ENCODE results near the gene WWTR1. TPM values are rescaled to one million over a fixed set of nuclear protein-coding genes. Genes with fewer than 3 reads are reported as not detected.

Gene WWTR1
- total and polyA plus RNA-seq, 2 of the 4 experiments (the other 2 are of a cell fraction), result 38.9 to 65.3 TPM

- peak overlapping the region; percentile 9 for H3K4me2 ChIP-seq (ENCODE audit: low read depth, low read length)
- TF ChIP-seq MAFK (IDR thresholded peaks at IDR 0.05; ENCODE audit: low read depth, low read length) (peak; percentile 79), RCOR1 (IDR thresholded peaks at IDR 0.05; ENCODE audit: insufficient replicate concordance, low read length) (peak; percentile 42), CTCF (conservative IDR thresholded peaks at IDR 0.05; ENCODE audit: low read depth, low read length) (no peak), ELK1 (IDR thresholded peaks at IDR 0.05; ENCODE audit: borderline replicate concordance, low read depth, low read length) (no peak), RFX5 (IDR thresholded peaks at IDR 0.05; ENCODE audit: low read depth, low read length) (no peak), POLR2A (IDR thresholded peaks at IDR 0.05; ENCODE audit: low read depth, low read length) (no peak; the same call in 1 of the 2 replicates), NFE2L2 (IDR thresholded peaks at IDR 0.05; ENCODE audit: low read depth, low read length) (no peak), SMC3 (IDR thresholded peaks at IDR 0.05; ENCODE audit: low read depth, low read length) (no peak), RAD21 (IDR thresholded peaks at IDR 0.05; ENCODE audit: low read length) (no peak), MXI1 (IDR thresholded peaks at IDR 0.05; ENCODE audit: borderline replicate concordance, low read depth, low read length) (0 out of 2 replicates have a peak, but pooled peaks have one; percentile 39), FOS (IDR thresholded peaks at IDR 0.05; ENCODE audit: low read depth, low read length) (peak; percentile 52; the same call in 1 of the 2 replicates), CEBPB (IDR thresholded peaks at IDR 0.05; ENCODE audit: low read depth, low read length) (no peak), BHLHE40 (IDR thresholded peaks at IDR 0.05; ENCODE audit: low read depth, low read length) (0 out of 2 replicates have a peak, but pooled peaks have one; percentile 15), CHD1 (IDR thresholded peaks at IDR 0.05; ENCODE audit: low read depth, low read length) (no peak), MAZ (IDR thresholded peaks at IDR 0.05; ENCODE audit: borderline replicate concordance, low read depth, low read length) (no peak)
These were observed 103.9 kb downstream of the WWTR1 start for GRCh38 chr3:149553781-149554451.

More at GRCh38 chr3:149553781-149554451, 103.9 kb downstream of the WWTR1 start:
- Histone ChIP-seq H3K4ac (ENCODE audit: low read depth, low read length) (peak overlapping the region; percentile 47; the same call in 1 of the 2 replicates), H2AK5ac (ENCODE audit: low read depth, low read length) (peak overlapping the region; percentile 25), H2BK5ac (ENCODE audit: low read depth, low read length, poor library complexity, severe bottlenecking) (peak overlapping the region; percentile 65), H2BK20ac (ENCODE audit: low read depth, low read length) (peak overlapping the region; percentile 28; the same call in 1 of the 2 replicates), H2BK120ac (ENCODE audit: low read depth, low read length) (peak overlapping the region; percentile 70; the same call in 1 of the 2 replicates), H2AK9ac (replicated peaks; ENCODE audit: low read depth, low read length, poor library complexity) (no peak overlapping the region), H4K5ac (ENCODE audit: low read depth, low read length) (peak overlapping the region; percentile 13), H3K9ac (ENCODE audit: low read depth, low read length) (0 out of 2 replicates have a peak overlapping the region, but pooled peaks have one; percentile 6), H3K4me1 (ENCODE audit: control insufficient read depth, insufficient read depth, low read length) (peaks cover 18% of the 10 kb centered on the region), H3K9me1 (ENCODE audit: insufficient read depth, low read length) (peaks cover 11% of the 10 kb centered on the region), H4K91ac (ENCODE audit: insufficient read depth, low read depth, low read length) (peak overlapping the region; percentile 13; the same call in 1 of the 2 replicates), H3K14ac (replicated peaks; ENCODE audit: low read depth, low read length) (peak overlapping the region; percentile 82), H4K8ac (ENCODE audit: low read depth in 2 of 2, low read length in 2 of 2) (peak overlapping the region; percentile 43 to 50; a peak in 1 of 4 replicates), H3K23ac (ENCODE audit: low read depth, low read length) (peak overlapping the region; percentile 79), H3K79me1 (ENCODE audit: low read depth in 1 of 2, low read length in 2 of 2) (peaks cover 15 to 71% of the 10 kb centered on the region in 2 experiments; a peak in 2 of 4 replicates), H3K36me3 (ENCODE audit: control insufficient read depth, insufficient read depth, low read length) (no peaks in the 10 kb centered on the region; the same call in 1 of the 2 replicates), H3K56ac (ENCODE audit: extremely low read depth, insufficient read depth, low read length) (peak overlapping the region; percentile 32; the same call in 1 of the 2 replicates), H2BK15ac (ENCODE audit: low read depth, low read length) (peak overlapping the region; percentile 81; the same call in 2 of the 3 replicates), H3K18ac (ENCODE audit: low read depth, low read length) (peak overlapping the region; percentile 3), H4K20me1 (ENCODE audit: insufficient read depth, low read length) (peaks cover 13% of the 10 kb centered on the region), H3K27me3 (ENCODE audit: control insufficient read depth, insufficient read depth, low read length) (no peaks in the 10 kb centered on the region), H2AFZ (replicated peaks; ENCODE audit: low read length, poor library complexity) (peak overlapping the region; percentile 9), H3K27ac (ENCODE audit: insufficient read depth, low read length) (peak overlapping the region; percentile 80), H3K4me3 (ENCODE audit: insufficient read depth, low read depth, low read length) (no peak overlapping the region), H3K9me3 (ENCODE audit: control insufficient read depth, insufficient read depth, low read length) (no peaks in the 10 kb centered on the region)
- ChIA-PET CTCF (interaction anchor here (0.6 to 1.6 kb wide), 3 partner anchors 12 to 15 kb away, joined by 3 to 5 read pairs (median 3); no protein-coding TSS in a partner anchor), POLR2A (ENCODE audit: unreplicated experiment) (no interaction called here)
- no CpG with 5 or more reads among the region's 13 CpGs for WGBS, 2 experiments (ENCODE audit: extremely low coverage in 2 of 2, insufficient read length in 1 of 2)
- ATAC-seq (ENCODE audit: low read depth) (peak; percentile 56), DNase-seq (peak; percentile 94)
- dilution Hi-C loops (cut with HindIII; ENCODE audit: low sequenced_read_pairs, unreplicated experiment), result no loop called here
- no TSS peak for BruUV-seq (replicated peaks)
- in situ Hi-C loops (cut with MboI; ENCODE audit: low sequenced_read_pairs), result no loop called here
- intact Hi-C loops (cut with micrococcal nuclease), result no loop called here

Data from IMR-90 (cell line).